GM21367 (cell line): ENCODE results near the gene NLRP14.

Experiments used
- ATAC-seq: cut with Tn5 transposase; IDR thresholded peaks from one replicate; pipeline ENCODE4 v1.9.1; 2021; ENCODE audit not compliant: unreplicated experiment

NLRP14 gene

DNA sequence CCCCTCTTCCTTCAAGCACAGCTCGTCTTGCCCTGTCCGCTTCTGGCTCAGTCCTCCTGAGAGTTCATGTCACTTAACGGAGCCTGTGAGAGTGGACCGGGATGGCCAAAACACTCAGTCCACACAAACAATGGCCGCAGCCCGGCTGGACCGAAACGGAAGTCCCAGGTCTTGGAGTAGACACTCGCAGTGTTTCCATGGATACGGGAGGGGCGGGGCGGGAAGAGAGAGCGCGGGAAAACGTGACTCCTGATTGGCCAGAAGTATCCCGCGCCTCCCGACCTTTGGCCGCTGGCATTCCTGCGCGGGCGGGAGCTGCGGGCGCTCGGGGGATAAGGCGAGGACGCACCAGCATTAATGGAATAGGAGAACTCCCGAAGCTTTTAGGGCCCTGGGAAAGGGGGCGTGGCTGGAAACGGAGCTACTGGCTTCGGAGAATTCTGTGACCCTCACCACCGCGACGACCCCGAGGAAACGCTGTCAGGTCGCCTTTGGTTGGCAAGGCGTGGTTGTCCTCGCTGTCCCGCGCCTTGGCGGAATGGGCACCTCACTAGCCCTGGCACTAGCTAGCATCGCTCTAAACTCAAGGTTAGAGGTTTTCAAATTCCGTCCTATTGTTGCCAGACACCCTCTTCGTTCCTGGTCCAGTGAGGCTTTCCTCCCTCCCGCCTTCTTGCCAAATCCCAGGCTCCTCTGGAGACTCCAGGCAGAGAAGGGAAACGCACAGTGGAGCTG is at the start of gene NLRP14, which contains the start of gene ZNF214:
Gene NLRP14, plus strand, starts transcription at position 297 of the 735 bp plus-strand sequence. CDS start 18,108 bp downstream, outside the sequence.
Gene ZNF214, minus strand, starts transcription at position 164 of the 735 bp plus-strand sequence. CDS start 17,511 bp downstream, outside the sequence.
- no peak for ATAC-seq

DNA sequence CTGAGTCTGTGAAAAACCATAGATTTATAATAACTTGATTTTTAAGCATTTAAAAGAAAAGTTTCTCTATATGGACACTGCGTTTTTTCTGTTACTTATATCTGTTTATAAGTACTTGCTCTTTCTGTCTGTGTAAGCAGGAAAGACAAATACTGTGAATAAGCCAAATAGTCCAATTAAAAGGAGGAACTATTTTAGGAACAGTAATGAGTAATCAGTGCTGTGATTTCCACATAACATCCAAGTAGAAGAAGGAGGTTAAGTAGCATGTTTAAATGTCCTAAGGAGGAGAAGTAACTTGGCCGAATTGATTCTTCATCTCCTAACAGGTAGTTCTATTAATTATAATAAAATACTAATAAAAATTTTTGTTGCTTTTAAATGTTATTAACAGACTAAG is 40.9 kb upstream of the NLRP14 start:
- no peak for ATAC-seq

- no peak for ATAC-seq
Observed at GRCh38 chr11:6986487-6986886, 33.8 kb upstream of the NLRP14 start.

DNA sequence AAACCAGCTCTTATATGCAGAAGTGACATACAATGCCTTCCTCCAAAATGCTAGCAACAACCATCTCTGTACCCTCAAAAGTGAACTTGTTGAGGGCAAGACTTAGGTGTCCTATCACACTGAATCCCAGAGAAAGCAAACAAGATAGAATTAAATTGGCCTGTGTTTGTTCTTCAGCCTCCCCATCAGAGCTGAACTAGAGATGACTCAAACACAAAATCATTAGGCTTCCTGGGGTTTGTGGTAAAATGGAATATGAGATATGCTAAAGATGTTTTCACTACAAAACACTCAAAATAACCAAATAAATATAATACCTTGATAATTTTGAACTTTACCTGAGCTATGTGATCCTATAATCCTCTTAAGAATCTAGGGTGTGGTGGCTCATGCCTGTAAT is 31.8 kb upstream of the NLRP14 start:
- no peak for ATAC-seq

DNA sequence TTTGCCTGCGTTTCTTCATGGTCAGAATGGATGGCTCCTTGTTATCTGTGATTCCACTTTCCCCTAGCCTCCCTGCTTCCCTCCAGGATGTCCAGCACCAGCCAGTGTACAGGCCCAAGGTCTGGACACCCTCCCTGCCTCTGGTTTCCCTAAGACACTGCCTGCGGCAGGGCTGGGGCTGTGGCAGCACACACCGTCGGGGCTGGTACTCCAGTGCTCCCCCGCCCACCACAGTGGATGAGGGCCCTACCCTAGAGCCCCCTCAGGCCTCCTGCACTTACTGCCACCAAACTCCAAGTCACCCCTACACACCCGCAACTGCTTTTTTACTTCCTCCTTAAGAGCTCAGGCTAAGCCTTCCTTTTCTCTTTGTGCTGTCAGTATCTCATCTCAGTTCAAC is 29.1 kb upstream of the NLRP14 start:
- ATAC-seq, result no peak

- no peak for ATAC-seq
Observed at GRCh38 chr11:6992026-6992425, 28.3 kb upstream of the NLRP14 start.

- no peak for ATAC-seq
Observed at GRCh38 chr11:6992457-6993417, 27.5 kb upstream of the NLRP14 start.

DNA sequence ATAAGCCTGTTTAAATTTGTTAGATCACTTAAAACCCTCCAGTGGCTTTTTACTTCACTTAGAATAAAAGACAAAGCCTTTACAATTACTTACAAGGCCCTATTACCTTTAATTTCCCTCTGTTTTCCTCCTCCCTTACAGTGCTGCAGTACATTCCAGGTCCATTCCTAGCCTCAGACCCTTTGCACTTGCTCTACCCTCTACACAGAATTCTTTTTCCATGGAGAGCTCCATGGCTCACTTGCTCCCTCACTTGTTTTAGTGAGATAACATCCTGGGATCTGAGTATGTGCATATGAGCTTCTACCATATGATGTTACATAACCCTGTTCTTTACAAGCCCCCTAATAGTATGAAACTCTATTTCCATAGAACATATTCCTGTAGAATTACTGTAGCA is 24.6 kb upstream of the NLRP14 start:
- ATAC-seq, result no peak

- no peak for ATAC-seq
Observed at GRCh38 chr11:7004482-7004881, 15.8 kb upstream of the NLRP14 start.

DNA sequence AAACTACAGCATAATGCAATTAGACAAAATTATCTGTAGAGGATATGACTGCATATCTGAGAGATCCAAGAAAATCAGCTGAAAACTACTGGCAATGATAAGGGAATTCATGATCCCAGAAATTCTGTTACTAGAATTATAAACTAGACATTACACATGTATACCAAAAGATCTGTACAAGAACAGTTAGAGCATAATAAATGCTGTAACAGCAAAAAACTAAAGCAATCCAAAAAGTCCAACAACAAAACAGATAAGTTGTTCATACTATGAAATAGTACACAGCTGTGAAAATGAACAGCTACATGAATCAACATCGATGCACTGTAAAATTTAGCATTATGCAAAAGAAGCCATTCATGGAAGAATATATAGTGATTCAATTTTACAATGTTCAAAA is 6.2 kb upstream of the NLRP14 start:
- ATAC-seq, result no peak

- ATAC-seq, result no peak
Observed at GRCh38 chr11:7016011-7016410, 4.3 kb upstream of the NLRP14 start.

DNA sequence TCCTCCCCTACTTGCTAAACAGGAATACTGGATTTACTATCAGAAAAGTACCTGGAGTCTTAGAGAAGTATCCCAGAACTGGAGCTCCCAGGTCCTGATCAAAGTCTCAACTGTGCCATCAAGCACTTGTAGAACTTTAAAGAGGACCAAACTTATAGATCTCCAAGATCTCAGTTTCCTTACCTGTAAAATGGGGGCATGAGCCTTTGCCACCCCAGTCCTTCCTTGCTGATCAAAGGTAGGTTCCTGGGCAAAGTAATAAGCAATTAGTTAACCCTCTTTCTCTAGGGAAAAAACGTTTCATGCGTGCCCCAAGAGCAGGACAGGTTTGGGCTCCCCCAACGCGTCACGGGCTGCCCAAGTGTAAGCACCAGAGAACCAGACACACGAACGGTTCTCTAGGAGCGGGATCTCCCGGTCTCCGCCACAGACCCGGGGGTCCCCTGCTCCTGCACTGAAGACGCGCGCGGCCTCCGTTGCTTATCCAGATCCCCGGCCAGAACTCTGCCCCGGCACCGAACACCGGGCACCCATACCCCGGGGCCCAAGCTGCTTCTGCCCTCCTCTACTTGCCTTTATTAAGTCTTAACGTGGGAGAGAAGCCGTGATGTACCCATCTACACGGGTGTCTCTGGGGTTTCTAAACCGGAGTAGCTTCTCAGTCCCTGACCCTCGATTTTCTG is 638 bp upstream of the NLRP14 start:
- no peak for ATAC-seq

DNA sequence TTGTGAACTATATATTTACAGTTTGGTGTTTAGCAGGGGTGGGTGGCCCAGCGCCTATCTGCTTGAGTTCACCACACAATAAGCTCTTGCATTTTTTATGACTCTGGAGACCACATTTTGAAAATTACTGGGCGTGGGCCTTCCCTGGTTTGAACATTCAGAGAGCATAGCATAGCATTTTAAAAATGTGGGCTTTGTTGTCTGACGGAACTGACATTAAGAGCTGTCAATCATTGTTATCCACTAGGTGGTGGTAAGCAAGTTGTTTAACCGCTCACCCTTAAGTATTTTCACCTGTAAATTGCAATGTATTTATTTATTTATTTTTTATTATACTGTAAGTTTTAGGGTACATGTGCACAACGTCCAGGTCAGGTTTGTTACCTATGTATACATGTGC is 1.0 kb downstream of the NLRP14 start:
- ATAC-seq, result no peak

GRCh38 chr11:7028141-7028540 is 7.9 kb downstream of the NLRP14 start:
- ATAC-seq, result no peak

- no peak for ATAC-seq
Observed at GRCh38 chr11:7030836-7031235, 10.6 kb downstream of the NLRP14 start.

DNA sequence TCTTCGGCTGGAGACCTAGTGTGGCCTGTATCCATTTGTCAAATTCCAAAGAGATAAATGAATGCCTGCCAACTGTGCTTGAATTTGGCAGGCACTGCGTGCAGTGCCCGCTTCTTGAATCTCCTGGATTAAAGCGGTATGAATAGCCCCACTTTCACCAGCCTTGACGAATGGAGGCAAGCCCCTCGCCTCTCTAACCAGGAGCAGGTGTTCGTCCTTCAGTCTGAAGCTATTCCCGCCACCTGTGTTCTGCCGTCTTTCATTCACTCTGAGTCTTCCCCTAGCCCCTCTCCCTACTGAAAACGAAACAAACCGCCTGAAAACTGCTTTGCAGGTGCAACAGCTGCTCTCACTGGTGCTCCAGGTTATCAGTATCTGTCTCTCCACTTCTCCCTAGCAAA is 11.2 kb downstream of the NLRP14 start:
- no peak for ATAC-seq

GRCh38 chr11:7032692-7033091 is 12.4 kb downstream of the NLRP14 start:
- ATAC-seq, result no peak

GRCh38 chr11:7034019-7034418 is 13.7 kb downstream of the NLRP14 start:
- no peak for ATAC-seq

DNA sequence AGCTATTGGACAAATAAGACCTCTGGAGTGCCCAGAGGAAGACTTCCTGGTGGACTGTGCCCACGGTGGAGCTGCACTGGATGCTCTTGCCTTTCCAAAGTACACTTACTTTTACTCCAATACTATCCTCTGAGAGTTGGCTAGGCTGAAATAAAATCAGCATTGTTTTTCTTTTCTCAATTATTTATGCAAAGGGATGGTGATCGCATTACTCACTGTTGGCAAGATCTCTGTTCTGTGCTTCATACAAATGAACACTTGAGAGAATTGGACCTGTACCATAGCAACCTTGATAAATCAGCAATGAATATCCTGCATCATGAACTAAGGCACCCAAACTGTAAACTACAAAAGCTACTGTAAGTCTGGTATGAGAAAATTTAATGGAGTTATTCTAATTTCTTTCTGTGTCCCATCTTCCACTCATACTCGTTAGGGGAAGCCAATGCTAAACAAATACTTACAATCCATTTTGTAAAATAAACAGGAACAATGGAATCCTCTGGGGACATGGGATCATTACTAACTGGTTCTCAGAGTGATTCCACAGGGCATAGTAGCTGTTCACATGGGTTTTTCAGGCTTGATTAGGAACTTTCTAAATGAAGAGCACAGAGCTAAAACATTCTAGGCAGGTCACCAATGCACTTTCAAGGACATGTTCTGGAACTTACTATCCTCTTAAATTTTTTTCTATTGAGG is 26.3 kb downstream of the NLRP14 start:
- ATAC-seq, result no peak

DNA sequence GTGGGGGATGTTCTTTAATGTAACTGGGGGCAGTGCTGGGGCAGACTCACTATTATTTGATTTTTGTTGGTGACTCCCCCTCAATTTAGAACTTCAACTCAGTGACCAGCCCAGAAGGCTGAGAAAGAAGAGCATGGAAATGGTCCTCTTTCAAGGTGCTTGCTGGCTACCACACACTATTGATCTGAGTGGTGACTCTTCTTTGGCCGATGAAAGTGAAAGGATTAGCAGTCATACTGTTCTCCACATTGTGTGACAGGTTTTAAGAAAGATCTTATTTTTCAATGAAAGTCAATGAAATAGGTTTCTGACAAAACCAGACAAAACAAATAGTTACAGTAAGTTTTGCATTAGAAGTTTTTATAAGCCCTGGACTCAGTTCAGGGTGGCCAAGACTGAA is 29.9 kb downstream of the NLRP14 start:
- no peak for ATAC-seq
